Body of pancreas (tissue), 4 donors: ENCODE measurements around the gene UNC5A.

Experiments used
- CTCF ChIP-seq, 7 experiments: fragments of 450-650 bp in 4 of 7; fragments of 200-600 bp in 3 of 7; sonication (generic) in 3 of 7; IDR thresholded peaks; one replicate each; pipeline ENCODE4 v1.5.1; 2016 to 2019; ENCODE audit warnings: antibody characterized with exemption in 7 of 7
- POLR2A ChIP-seq, 3 donors: fragments of 450-650 bp; IDR thresholded peaks; one replicate each; pipeline ENCODE4 v1.6.1; 2016; ENCODE audit warnings: antibody characterized with exemption in 3 of 3, mild to moderate bottlenecking in 2 of 3

- no peak for TF ChIP-seq CTCF (IDR thresholded peaks at IDR 0.05)
- TF ChIP-seq POLR2A (IDR thresholded peaks at IDR 0.05): no peak
Observed at GRCh38 chr5:176793343-176793699, 17.0 kb upstream of the UNC5A start.
